ENCODE results near the gene OPN4. TPM values are rescaled to one million over a fixed set of nuclear protein-coding genes. Genes with fewer than 3 reads are reported as not detected.

OPN4 gene
- total and polyA plus RNA-seq, 2 of the 13 experiments (the other 11 are each of a cell fraction or from before 2014, with no cell fraction given) = not detected

GRCh38 chr10:86687750-86688149 is 33.4 kb downstream of the OPN4 start (continued):
- TF ChIP-seq FUBP1 (CRISPR knock-in tag; IDR thresholded peaks at IDR 0.05; ENCODE audit: borderline replicate concordance) = no peak
- no peak for TF ChIP-seq ZSCAN31 (CRISPR knock-in tag; IDR thresholded peaks at IDR 0.05; ENCODE audit: low read depth)
- no peak for TF ChIP-seq ZNF143 (CRISPR knock-in tag; IDR thresholded peaks at IDR 0.05)
- no peak for TF ChIP-seq ZFYVE20 (CRISPR knock-in tag; IDR thresholded peaks at IDR 0.05; ENCODE audit: borderline replicate concordance, low read depth)
- TF ChIP-seq SALL2 (CRISPR knock-in tag; IDR thresholded peaks at IDR 0.05) = no peak
- TF ChIP-seq DR1 (CRISPR knock-in tag; IDR thresholded peaks at IDR 0.05) = no peak
- TF ChIP-seq FOXO4 (CRISPR knock-in tag; conservative IDR thresholded peaks at IDR 0.05) = no peak

- Histone ChIP-seq H3K4me3 (replicated peaks in 1 of 3; ENCODE audit: insufficient read depth in 1 of 3, low read depth in 2 of 3, low read length in 3 of 3) (no peak overlapping the region), H3K9ac (ENCODE audit: insufficient read depth, low read depth, low read length) (no peak overlapping the region), H3K36me3 (replicated peaks in 1 of 2; ENCODE audit: control insufficient read depth in 1 of 2, insufficient read depth in 2 of 2, low read length in 2 of 2) (no peaks in the 10 kb centered on the region), H3K27me3 (ENCODE audit: control insufficient read depth in 1 of 2, insufficient read depth in 2 of 2, low read length in 2 of 2) (peaks cover 9 to 51% of the 10 kb centered on the region in 2 experiments; a peak in 4 of 5 replicates), H3K9me3 (ENCODE audit: low read length) (no peaks in the 10 kb centered on the region), H3K27ac (ENCODE audit: extremely low read length, insufficient read depth, low read length) (no peak overlapping the region), H3K4me2 (ENCODE audit: low read depth, low read length) (no peak overlapping the region), H2AFZ (ENCODE audit: low read length) (no peak overlapping the region), H3K4me1 (ENCODE audit: insufficient read depth, low read length) (no peaks in the 10 kb centered on the region), H4K20me1 (ENCODE audit: insufficient read depth, low read length) (no peaks in the 10 kb centered on the region), H3K79me2 (ENCODE audit: insufficient read depth, low read length) (no peaks in the 10 kb centered on the region)
- ATAC-seq (peak; percentile 67), FAIRE-seq (no peak), DNase-seq (ENCODE audit: low spot score) (peak; percentile 48)
- WGBS (ENCODE audit: low lambda C conversion rate) = 37% methylated on average over 7 of the region's 8 CpGs
- no TSS peak for BruUV-seq (replicated peaks)
- ChIA-PET CTCF (ENCODE audit: low intra/inter-chr PET ratio, low total read pairs) (interaction anchor here (1.3 to 2.1 kb wide), 3 partner anchors 211 to 272 kb away, joined by 4 to 31 read pairs (median 4); no protein-coding TSS in a partner anchor), POLR2A (no interaction called here)
- in situ Hi-C loops (cut with HindIII; ENCODE audit: extremely low pct_ligation_motif_present, low pct_unique_long_range_greater_than_20kb) = no loop called here
- intact Hi-C loops (cut with micrococcal nuclease; ENCODE audit: unreplicated experiment) = loop anchor here (2.0 kb wide), 1 partner anchor 210 kb away; no protein-coding TSS in a partner anchor
- no peak for TF ChIP-seq KIAA2018 (CRISPR knock-in tag; IDR thresholded peaks at IDR 0.05; ENCODE audit: borderline replicate concordance)
- no peak for TF ChIP-seq ZNF224 (CRISPR knock-in tag; IDR thresholded peaks at IDR 0.05)
- no peak for TF ChIP-seq SNAPC2 (CRISPR knock-in tag; IDR thresholded peaks at IDR 0.05)
- TF ChIP-seq SETDB1 (CRISPR knock-in tag; IDR thresholded peaks at IDR 0.05; ENCODE audit: borderline replicate concordance) = no peak
Observed at GRCh38 chr10:86688398-86688921, 34.1 kb downstream of the OPN4 start.
